HG03432 (cell line): ENCODE measurements around the gene DGKI.
"Not testable (repeated sequence)": the region's sequence is repeated elsewhere in the genome, so short reads cannot be mapped to it uniquely, and the experiment has no call there.

Source experiments
- ATAC-seq: cut with Tn5 transposase; IDR thresholded peaks from one replicate; pipeline ENCODE4 v1.9.1; 2021; ENCODE audit warnings: mild to moderate bottlenecking, moderate library complexity; ENCODE audit not compliant: unreplicated experiment

Gene DGKI

GRCh38 chr7:137836541-137836940 lies 10.2 kb downstream of the DGKI start:
- ATAC-seq, result no peak

GRCh38 chr7:137836113-137836509 lies 10.7 kb downstream of the DGKI start:
- no peak for ATAC-seq

- ATAC-seq, result no peak
Measured at GRCh38 chr7:137835486-137836112, 11.2 kb downstream of the DGKI start.

- no peak for ATAC-seq
Measured at GRCh38 chr7:137834552-137834951, 12.2 kb downstream of the DGKI start.

GRCh38 chr7:137832990-137833389 lies 13.8 kb downstream of the DGKI start:
- ATAC-seq, result not testable (repeated sequence)

- no peak for ATAC-seq
Measured at GRCh38 chr7:137832382-137832781, 14.4 kb downstream of the DGKI start.

GRCh38 chr7:137831555-137831954 lies 15.2 kb downstream of the DGKI start:
- ATAC-seq, result not testable (repeated sequence)

GRCh38 chr7:137829337-137829992 lies 17.3 kb downstream of the DGKI start:
- no peak for ATAC-seq

GRCh38 chr7:137828456-137828855 lies 18.3 kb downstream of the DGKI start:
- no peak for ATAC-seq

- ATAC-seq, result no peak
Measured at GRCh38 chr7:137825489-137825888, 21.3 kb downstream of the DGKI start.

GRCh38 chr7:137820677-137821420 lies 25.9 kb downstream of the DGKI start:
- ATAC-seq, result peak; percentile 90

- ATAC-seq, result peak; percentile 2
Measured at GRCh38 chr7:137820156-137820555, 26.6 kb downstream of the DGKI start.

GRCh38 chr7:137818036-137818435 lies 28.7 kb downstream of the DGKI start:
- ATAC-seq, result no peak

- ATAC-seq, result no peak
Measured at GRCh38 chr7:137816696-137817320, 30.0 kb downstream of the DGKI start.

GRCh38 chr7:137813541-137813940 lies 33.2 kb downstream of the DGKI start:
- ATAC-seq, result no peak

- ATAC-seq, result no peak
Measured at GRCh38 chr7:137810248-137810647, 36.5 kb downstream of the DGKI start.

- peak; percentile 54 for ATAC-seq
Measured at GRCh38 chr7:137804836-137805235, 41.9 kb downstream of the DGKI start.

GRCh38 chr7:137801491-137801890 lies 45.3 kb downstream of the DGKI start:
- no peak for ATAC-seq

GRCh38 chr7:137801003-137801402 lies 45.8 kb downstream of the DGKI start:
- no peak for ATAC-seq

GRCh38 chr7:137798073-137798763 lies 48.6 kb downstream of the DGKI start:
- peak; percentile 100 for ATAC-seq

- ATAC-seq, result no peak
Measured at GRCh38 chr7:137795211-137795610, 51.6 kb downstream of the DGKI start.
